ENCODE results near the gene TRAPPC10. TPM values are rescaled to one million over a fixed set of nuclear protein-coding genes. Genes with fewer than 3 reads are reported as not detected.

The TRAPPC10 gene
- total RNA-seq, 6 experiments from 2014 or later: 15.4 to 25.6 (median 18.4) TPM

DNA sequence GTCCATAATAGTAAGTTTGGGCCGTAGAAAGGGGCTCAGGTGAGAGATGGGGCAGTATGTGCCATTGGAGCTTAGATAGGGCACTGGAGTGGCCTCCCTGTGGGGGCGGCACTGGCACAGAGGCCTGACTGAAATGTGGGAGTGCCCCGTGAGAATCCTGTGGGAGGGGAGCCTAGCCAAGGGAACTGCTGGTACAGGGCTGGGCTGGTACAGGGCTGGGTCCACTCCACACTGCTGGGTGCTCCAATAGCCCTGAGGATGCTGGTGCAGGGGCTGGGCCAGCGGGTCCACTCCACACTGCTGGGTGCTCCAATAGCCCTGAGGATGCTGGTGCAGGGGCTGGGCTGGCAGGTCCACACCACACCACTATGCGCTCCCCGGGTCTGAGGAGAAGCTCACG is 50.3 kb downstream of the TRAPPC10 start:
- Histone ChIP-seq H3K27ac (no peak overlapping the region), H3K9me3 (no peaks in the 10 kb centered on the region), H3K36me3 (peaks cover 0 to 39% (median 11%) of the 10 kb centered on the region in 4 donors), H3K4me1 (no peaks in the 10 kb centered on the region), H3K4me3 (no peak overlapping the region), H3K27me3 (no peaks in the 10 kb centered on the region)
- TF ChIP-seq, protein P1, sequence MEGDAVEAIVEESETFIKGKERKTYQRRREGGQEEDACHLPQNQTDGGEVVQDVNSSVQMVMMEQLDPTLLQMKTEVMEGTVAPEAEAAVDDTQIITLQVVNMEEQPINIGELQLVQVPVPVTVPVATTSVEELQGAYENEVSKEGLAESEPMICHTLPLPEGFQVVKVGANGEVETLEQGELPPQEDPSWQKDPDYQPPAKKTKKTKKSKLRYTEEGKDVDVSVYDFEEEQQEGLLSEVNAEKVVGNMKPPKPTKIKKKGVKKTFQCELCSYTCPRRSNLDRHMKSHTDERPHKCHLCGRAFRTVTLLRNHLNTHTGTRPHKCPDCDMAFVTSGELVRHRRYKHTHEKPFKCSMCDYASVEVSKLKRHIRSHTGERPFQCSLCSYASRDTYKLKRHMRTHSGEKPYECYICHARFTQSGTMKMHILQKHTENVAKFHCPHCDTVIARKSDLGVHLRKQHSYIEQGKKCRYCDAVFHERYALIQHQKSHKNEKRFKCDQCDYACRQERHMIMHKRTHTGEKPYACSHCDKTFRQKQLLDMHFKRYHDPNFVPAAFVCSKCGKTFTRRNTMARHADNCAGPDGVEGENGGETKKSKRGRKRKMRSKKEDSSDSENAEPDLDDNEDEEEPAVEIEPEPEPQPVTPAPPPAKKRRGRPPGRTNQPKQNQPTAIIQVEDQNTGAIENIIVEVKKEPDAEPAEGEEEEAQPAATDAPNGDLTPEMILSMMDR (IDR thresholded peaks at IDR 0.05): no peak
- 94% methylated on average over 4 of the region's 7 CpGs for WGBS (ENCODE audit: insufficient coverage, low coverage, low lambda C conversion rate, missing lambda C conversion rate)
- intact Hi-C loops (cut with DNase I): no loop called here
- ATAC-seq (peak in 1 of 4 donors; percentile 20), DNase-seq (no peak)

DNA sequence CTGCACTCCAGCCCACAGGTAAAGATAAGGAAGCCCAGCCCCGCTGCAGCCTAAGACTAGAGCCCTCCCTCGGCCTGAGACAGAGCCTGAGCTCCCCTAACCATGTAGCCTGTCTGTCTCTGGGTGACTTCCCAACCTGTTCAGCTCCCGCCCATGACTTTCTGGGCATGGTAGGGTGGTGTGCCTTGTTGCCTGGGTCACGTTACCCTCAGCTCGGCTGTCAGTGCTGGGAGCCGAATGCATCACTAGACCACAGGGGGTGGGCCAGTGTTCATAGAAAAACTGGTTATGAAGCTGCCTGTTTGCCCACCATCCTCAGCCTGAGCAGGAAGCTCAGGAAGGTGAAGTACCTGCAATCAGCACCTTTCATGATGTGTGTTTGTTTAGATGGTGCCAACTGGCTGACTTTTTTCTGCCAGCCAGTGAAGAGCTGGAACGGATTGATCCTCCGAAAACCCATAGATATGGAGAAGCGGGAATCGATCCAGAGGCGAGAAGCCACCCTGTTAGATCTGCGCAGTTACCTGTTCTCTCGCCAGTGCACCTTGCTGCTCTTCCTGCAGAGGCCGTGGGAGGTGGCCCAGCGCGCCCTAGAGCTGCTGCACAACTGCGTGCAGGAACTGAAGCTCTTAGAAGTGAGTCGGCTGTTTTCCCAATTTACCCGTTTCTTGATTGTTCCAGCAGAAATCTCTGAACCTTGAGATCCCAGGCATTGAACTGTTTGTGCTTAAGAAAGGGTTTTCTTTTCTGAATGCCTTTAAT is 51.2 kb downstream of the TRAPPC10 start:
- no peak overlapping the region for H3K4me3 ChIP-seq
- intact Hi-C loops (cut with DNase I): no loop called here
- TF ChIP-seq POLR2A (IDR thresholded peaks at IDR 0.05): no peak
- TF ChIP-seq, protein P1 (IDR thresholded peaks at IDR 0.05): no peak
- no peak overlapping the region for H3K27ac ChIP-seq
- H3K4me1 ChIP-seq: no peaks in the 10 kb centered on the region
- no peaks in the 10 kb centered on the region for H3K27me3 ChIP-seq
- H3K36me3 ChIP-seq: peaks cover 0 to 35% (median 11%) of the 10 kb centered on the region in 4 donors
- WGBS (ENCODE audit: insufficient coverage, low coverage, low lambda C conversion rate, missing lambda C conversion rate): 93% methylated on average over 11 of the region's 19 CpGs
- no peaks in the 10 kb centered on the region for H3K9me3 ChIP-seq
- DNase-seq (no peak), ATAC-seq (no peak)

- H3K36me3 ChIP-seq: peaks cover 0 to 36% (median 10%) of the 10 kb centered on the region in 4 donors
- no peaks in the 10 kb centered on the region for H3K9me3 ChIP-seq
- H3K4me1 ChIP-seq: no peaks in the 10 kb centered on the region
- ATAC-seq: no peak
- no peaks in the 10 kb centered on the region for H3K27me3 ChIP-seq
- intact Hi-C loops (cut with DNase I): no loop called here
- DNase-seq: no peak
- WGBS (ENCODE audit: insufficient coverage, low coverage, low lambda C conversion rate, missing lambda C conversion rate): 71% methylated on average over 2 of the region's 13 CpGs
- H3K4me3 ChIP-seq: no peak overlapping the region
- no peak overlapping the region for H3K27ac ChIP-seq
- TF ChIP-seq, protein P1 (IDR thresholded peaks at IDR 0.05): no peak
- TF ChIP-seq POLR2A (IDR thresholded peaks at IDR 0.05): no peak
Observed at GRCh38 chr21:44064852-44065403, 52.8 kb downstream of the TRAPPC10 start.

- Histone ChIP-seq H3K4me1 (no peaks in the 10 kb centered on the region), H3K27me3 (no peaks in the 10 kb centered on the region), H3K9me3 (no peaks in the 10 kb centered on the region), H3K27ac (no peak overlapping the region), H3K36me3 (peaks cover 0 to 32% (median 9%) of the 10 kb centered on the region in 4 donors), H3K4me3 (no peak overlapping the region)
- DNase-seq (no peak), ATAC-seq (peak; percentile 41 to 65 (median 56))
- TF ChIP-seq, protein P1 (IDR thresholded peaks at IDR 0.05): no peak
- TF ChIP-seq POLR2A (IDR thresholded peaks at IDR 0.05): no peak
- intact Hi-C loops (cut with DNase I): no loop called here
- WGBS (ENCODE audit: insufficient coverage, low coverage, low lambda C conversion rate, missing lambda C conversion rate): 73% methylated on average over 6 of the region's 9 CpGs
Observed at GRCh38 chr21:44065428-44065827, 53.3 kb downstream of the TRAPPC10 start.
